Measurements from ENCODE around the gene LRMDA.

- TF ChIP-seq POLR2A (IDR thresholded peaks at IDR 0.05) = no peak
- no peak for TF ChIP-seq CTCF (IDR thresholded peaks at IDR 0.05)
Observed at GRCh38 chr10:75572478-75572877, 141.1 kb downstream of the LRMDA start.
